HL-60/S4 treated with retinoic acid at 250 ng/mL for 4 days and 3 days (cell line): ENCODE results near the gene PROSER2.
"Not testable (repeated sequence)": the region's sequence is repeated elsewhere in the genome, so short reads cannot be mapped to it uniquely, and the experiment has no call there.

ENCODE experiments used
- in situ Hi-C: fragments of 300-500 bp; cut with MboI; formaldehyde crosslinking; loops from 2 replicates; pipeline ENCODE4 v1.7.0; 2022; ENCODE audit warnings: low sequenced_read_pairs

PROSER2 gene

DNA sequence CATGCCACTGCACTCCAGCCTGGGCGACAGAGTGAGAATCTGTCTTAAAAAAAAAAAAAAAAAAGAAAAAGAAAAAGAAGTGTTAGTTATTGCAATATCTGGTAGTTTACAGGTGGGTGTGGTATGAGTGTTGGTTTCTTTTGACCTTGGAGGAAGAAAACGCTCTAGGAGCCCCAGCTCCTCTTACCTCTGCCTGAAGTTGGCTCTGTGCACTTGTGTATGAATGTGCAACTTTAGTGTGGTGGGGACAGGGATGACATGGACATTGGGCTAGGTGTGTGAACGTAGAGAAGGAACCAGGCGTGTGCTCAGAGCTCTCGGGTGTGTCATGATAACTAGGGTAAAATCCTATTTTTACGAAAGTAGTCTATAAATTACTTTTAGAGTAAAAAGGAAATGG, 11.9 kb downstream of the PROSER2 start:
- in situ Hi-C loops = no loop called here

DNA sequence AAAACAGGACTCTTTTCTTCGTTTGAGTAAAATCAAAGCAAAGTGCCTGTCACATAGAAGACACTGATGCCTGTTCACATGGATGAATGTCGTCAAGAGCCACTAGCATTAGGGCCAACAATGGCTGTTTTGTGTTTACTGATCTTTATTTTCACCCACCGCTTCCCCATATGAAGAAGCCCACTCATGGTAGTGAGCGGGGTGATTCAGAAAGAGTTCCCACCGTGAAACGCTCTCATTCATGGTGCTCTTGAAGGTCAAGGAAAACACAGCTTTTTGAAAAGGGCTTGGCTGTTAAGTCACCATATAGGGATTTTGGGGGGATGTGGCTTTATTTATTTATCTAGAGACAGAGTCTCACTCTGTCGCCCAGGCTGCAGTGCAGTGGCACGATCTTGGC, 12.5 kb downstream of the PROSER2 start:
- in situ Hi-C loops = no loop called here

DNA sequence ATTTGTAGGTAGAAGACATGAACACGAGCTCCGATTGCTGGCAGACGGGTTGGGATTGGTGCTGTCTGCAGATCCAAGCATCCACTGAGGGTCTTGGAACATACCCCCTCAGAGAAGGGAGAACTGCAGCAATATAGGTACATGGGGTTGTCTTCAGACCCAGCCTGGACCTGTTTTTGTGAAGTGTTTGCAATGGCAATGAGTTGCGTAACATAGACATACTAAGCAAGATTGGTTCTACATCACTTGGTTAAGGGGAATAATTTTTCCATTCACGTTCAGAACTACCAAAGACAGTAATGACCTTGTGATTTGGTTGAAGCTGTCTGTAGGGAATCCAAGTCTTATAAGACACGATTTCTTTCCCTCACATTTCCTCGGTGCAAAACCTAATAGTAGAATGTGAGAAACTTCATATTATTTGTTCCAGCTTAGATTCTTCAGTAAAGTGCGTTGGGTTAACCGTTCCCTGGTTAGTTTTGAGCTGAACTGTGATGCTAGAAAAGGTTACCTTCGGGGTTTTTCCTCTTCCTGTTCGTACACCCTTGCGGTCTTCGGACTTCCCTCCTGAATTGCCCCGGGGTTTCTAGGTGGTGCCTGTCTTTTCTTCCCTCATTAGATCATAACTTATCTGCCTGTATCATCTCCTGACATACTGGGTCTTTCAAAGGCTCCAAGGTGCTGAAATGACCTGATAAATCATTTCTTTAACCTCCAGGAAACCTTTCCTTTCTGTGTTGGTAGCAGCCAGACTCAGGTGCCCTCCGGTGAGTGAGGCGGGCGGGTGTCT, 14.4 kb downstream of the PROSER2 start:
- in situ Hi-C loops = no loop called here

DNA sequence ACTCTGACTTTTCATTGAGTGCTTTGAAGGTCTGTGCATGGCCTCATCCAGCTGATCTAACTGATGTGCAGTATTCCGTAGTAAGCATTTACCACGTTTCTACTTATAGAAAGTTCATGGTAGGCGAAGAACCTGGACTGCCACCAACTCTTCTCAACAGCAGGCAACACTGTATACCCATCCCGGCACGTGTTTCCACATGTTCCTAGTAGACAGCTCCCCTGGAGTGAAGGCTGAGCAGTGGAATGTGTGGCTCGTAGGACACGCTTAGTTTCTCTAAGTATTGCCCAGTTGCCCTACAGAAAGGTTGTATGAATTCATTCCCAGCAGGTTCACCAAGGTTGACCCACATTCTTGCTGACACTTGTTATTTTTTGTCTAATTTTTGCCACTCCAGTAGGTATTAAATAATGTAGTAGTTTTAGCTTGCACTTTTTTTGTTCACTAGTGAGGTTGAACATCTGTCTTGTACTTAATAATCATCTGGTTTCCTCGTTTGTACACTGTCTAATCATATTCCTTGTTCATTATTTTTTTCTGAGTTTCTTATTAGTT, 15.2 kb downstream of the PROSER2 start:
- in situ Hi-C loops = no loop called here

DNA sequence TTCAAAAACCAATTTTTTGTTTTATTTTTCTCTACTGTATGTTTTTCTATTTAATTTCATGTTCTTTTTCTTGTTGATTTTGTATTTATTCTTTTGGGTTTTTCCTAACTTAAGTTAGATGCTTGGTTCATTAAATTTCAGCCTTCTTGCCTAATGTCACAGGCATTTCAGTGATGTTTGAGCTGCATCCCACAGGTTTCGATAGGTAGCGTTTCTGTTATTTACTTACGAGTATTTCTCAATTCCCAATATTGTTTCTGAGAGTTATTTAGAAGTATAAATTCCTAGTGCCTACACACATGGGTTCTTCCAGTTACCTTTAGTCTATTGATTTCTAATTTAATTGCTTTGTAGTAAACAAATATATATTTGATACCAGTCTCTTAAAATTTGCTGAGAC, 18.2 kb downstream of the PROSER2 start:
- in situ Hi-C loops = no loop called here

DNA sequence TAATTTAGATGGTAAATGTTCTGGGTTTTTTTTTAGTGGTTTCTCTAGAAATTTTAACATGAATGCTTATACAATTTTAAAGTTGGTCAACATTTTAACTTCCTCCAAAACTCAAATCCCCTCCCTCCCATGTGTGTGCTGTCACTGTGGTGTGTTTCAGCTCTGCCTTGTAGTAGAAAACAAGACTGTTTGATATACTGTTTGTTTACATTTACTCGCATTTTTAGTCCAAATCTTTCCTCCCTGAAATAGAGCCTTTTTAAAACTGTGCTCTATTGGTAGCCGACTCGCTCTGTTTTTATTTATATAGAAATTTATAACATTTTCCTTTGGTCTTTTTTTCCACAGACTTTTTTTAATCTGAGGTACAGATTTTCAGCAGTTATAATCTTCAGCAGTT, 19.3 kb downstream of the PROSER2 start:
- in situ Hi-C loops = no loop called here

DNA sequence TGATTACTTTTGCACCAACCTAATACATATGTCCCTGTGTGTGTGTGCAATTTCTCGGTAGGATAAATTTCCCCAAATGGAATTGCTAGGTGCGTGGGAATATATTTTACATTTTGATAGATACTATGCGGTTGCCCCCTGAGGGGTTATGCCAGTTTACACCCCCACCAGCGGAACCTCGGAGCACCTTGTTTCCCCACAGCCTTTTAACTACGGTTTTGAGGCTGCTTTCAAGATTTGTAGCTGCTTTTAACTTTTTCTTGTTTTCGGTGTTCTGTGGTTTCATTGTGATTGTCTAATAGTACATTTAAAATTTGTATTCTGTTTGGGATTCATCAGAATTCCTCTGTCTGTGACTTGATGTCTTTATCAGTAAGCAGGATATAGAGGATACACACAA, 22.0 kb downstream of the PROSER2 start:
- in situ Hi-C loops = no loop called here

DNA sequence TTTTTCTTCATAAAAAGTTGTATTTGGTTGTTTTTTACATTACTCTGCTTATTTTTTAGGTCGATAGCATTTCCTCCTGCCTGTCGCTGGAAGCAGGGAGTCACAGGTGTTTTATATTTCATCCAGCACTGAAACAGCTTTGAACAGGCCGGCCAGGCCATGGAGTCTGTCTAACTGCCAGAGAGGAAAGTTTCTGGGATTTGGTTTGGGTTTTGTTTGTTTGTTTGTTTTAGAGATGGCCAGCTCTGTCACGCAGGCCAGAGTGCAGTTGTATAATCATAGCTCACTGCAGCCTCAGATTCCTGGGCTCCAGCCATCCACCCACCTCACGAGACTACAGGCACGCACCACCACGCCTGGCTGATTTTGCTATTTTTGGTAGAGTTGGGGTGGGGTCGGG, 23.4 kb downstream of the PROSER2 start:
- in situ Hi-C loops = no loop called here

DNA sequence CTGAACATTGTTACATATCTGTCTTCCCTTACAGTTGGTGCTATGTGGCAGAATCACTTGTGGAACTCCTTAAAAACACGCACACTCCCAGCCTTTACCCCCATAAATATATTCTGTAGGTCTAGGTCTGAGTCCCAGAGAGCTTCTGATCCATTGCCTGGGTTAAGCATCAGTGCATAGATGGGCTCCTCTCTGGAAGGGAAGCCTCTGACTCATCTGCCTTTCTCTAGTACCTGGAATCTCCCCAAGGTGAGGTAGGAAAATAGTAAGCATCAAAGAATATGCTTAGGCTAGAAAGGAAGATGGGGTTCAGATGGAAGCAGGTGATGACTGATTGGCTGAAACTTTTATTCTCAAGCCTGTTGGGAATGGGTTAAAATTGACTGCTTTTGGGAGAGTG, 26.1 kb downstream of the PROSER2 start:
- in situ Hi-C loops = no loop called here

DNA sequence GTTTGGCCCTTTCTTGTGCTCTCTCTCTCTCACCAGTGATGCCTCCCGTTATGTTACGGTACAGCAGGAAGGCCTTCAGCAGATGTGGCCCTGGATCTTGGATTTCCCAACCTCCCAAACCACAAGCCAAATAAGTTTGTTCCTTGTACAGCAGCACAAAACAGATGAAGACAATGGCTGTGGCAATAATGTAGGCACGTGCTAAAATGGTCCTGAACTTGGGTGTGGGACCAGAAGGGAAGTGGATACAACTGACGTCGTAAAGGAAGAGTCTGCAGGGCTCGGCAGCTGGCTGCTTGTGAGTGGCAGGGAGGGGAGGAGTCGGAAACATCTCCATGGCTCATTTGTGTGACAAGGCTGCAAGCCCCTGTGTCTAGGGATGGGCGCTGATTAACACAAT, 26.8 kb downstream of the PROSER2 start:
- in situ Hi-C loops = no loop called here

DNA sequence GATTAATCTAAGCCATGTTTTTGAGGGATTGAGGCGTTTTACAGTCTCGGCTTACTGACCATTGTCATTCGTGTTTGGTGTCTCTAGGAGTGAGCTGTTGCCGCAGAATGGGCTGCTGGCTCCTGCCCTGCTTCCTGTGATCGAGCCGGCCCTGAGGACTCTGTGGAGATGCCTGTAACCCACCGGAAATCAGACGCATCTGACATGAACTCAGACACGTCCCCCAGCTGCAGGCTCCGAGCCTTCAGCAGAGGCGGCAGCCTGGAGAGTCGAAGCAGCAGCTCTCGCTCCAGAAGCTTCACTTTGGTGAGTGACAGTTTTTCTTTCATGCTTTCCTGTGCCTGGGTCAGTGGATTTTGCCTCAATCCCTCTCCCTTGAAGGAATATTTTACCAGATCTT, 28.8 kb downstream of the PROSER2 start:
- in situ Hi-C loops = no loop called here

DNA sequence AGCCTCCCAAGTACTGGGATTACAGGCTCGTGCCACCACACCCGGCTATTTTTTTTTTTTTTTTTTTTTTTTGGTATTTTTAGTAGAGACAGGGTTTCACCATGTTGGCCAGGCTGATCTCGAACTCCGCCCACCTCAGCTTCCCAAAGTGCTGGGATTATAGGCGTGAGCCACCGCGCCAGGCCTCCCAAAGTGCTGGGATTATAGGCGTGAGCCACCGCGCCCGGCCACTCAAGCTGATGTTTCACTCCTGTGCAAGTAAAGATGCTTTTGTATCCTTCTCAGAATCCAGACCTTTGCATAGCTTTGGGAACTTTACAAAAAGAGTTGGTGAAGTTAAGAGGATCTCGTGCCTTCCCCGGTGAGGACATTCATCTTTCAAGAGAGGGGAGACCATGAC, 29.5 kb downstream of the PROSER2 start:
- in situ Hi-C loops = not testable (repeated sequence)

DNA sequence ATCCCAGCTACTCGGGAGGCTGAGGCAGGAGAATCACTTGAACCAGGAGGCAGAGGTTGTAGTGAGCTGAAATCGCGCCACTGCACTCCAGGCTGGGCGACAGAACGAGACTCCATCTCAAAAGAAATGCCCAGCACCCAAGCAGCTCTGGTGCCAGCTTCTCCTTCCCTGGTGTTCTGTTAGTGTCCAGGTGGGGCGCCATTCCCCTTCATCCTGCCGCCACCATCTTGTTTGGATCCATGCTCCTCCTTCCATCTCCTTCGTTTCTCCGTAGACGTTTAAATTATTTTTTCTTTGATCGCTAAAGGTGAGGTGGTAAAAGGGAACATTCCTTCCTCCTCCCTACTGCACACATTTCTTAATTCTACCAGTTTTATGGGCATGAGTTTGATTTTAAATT, 30.3 kb downstream of the PROSER2 start:
- in situ Hi-C loops = no loop called here

DNA sequence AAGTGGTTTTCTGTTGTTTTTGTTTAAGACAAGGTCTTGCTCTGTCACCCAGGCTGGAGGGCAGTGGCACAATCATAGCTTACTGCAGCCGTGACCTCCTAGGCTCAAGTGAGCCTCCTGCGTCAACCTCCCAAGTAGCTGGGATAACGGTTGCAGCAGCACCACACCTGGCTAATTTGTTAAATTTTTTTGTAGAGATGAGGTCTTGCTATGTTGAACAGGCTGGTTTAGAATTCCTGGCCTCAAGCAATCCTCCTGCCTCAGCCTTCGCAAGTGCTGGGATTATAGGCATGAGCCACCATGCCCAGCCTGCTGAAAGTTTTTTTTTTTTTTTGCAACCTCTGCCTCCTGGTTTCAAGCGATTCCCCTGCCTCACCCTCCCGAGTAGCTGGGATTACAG, 31.1 kb downstream of the PROSER2 start:
- in situ Hi-C loops = no loop called here

DNA sequence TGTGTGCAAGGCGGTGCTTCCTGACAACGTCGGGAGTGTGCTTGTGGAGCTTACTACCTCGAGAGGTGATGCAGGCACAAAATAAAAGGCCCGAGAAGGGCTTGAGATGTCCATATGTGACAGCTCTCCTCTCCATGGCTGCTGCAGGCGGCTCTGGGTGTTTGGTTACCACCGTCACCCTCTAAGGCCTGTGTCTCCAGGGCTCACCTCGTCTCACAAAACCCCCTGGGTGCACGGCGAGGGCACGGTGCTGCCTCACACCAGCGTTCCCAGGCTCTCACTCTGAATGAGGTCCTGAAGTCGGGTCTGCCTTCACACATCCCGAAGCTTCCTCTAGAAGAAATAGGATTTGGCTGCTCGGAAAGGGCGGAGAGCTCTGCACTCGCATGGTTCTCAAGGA, 32.9 kb downstream of the PROSER2 start:
- in situ Hi-C loops = no loop called here

DNA sequence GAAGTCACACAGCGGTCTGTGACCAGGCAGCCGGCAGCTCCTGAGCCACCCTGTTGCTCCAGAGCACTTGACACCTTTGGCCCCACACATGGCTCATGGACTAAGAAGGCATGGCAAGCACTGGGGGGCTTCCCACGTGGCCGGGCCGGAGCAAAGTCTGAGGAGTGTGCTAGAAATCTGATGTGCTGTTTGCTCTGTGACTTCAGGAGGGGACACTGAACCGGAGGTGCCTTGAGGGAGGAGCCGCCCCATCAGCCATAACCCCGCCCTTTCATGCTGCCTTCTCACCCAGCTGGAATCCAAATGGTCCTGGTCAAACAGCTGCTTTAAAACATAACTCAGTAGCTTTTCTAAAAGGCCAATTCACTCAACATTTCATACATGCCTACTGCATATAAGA, 33.5 kb downstream of the PROSER2 start:
- in situ Hi-C loops = no loop called here

DNA sequence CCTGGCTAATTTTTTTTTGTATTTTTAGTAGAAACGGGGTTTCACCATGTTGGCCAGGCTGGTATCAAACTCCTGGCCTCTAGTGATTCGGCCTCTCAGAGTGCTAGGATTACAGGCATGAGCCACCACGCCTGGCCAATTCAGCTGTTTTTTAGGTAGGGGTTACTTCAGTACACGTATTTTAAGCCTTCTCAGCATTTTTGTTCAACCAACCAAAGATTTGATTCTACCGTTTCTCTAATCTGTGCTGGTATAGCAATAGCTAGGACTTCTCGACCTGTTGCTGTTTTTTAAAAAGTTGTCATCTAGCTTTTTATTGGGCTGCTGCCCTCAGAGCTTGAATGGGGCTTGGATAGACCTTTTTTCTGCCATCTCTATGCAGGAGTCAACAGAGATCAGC, 34.9 kb downstream of the PROSER2 start:
- in situ Hi-C loops = no loop called here

DNA sequence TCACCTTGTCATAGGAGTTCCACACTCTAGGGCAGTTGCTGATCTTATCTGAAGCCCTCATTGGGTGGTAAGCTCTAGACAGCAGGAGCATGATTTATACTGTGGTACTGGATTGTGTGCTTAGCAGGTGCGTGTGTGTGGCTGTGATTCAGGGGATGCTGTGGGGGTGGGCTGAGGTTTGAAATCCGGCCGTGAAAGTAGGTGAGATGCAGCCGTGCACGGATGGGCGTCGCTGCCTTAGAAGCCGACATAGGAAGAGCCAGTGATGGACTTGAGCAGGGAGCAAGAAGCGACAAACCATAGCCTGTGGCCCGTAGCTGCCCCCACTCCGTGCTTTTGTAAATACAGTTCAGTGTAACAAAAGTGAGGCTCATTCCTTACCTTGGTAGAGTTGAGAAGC, 38.2 kb downstream of the PROSER2 start:
- in situ Hi-C loops = no loop called here

DNA sequence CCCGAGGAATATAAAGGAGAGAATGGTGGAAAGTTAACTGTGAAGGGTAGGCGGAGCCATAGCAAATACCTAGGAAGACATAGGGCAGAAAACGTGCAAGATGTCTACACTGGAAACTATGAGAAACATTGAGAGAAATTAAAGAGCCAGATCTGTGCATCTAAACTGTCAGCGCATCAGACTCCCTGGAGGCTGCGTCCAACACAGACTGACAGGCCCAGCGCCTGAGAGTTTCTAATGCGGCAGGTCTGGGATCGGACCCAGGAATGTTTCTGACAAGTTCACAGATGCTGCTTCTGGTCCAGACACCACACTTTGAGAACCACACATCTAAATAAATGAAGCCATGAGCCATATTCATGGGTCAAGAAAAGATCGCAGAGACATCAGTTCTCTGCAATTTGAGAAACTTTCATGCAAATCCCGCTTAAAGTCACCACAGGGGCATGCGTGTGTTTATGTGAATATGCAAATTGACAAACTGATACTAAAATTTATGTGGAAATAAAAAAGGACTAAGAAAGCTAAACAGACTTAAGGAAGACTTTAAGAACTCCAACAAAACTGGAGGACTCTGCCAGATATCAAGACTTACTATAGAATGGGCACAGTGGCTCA, 38.8 kb downstream of the PROSER2 start:
- in situ Hi-C loops = no loop called here

DNA sequence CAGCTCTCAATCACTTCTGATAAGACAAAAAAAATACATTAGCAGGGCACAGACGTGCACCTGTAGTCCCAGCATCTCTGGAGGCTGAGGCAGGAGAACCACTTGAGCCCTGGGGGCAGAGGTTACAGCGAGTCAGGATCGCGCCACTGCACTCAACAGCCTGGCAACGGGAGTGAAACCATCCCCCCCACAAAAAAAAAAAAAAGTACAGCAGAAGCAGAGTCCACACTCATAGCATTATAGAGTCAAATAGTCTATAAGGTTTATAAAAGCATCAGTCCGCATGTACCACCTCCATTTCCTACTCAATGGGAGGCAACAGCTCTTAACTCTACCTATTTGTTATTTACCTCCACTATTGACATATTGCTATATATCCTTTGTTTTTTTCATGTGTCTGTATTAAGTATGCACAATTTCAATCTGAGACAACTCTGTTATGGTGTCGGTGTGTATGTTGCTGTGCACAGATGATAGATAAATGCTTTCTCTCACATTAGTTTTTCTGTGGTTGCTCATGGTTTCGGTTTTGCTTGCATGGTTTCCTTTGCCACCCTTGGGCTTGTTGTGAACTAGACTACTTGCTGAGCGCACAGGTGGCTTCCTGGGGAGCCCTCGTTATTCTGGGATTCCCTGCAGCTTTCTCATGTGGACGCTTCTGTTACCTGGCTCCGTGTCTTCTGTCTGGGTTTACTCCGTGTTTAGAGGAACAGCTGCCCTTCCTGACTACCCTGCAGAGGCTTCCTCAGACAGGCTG, 40.4 kb downstream of the PROSER2 start:
- in situ Hi-C loops = no loop called here

DNA sequence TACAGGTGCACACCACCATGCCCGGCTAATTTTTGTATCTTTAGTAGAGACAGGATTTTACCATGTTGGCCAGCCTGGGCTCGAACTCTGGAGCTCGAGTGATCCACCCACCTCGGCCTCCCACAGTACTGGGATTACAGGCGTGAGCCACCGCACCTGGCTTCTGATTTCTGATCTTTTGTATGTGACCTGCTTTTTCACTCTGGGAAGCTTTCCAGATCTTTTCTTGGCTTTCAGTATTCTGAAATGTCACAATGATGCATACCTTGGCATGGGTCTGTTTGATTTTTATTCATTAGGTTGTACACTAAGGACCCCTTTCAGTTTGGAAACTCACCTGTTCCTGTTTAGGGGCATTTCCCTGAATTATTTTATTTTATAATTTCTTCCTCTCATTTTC, 41.6 kb downstream of the PROSER2 start:
- in situ Hi-C loops = no loop called here

DNA sequence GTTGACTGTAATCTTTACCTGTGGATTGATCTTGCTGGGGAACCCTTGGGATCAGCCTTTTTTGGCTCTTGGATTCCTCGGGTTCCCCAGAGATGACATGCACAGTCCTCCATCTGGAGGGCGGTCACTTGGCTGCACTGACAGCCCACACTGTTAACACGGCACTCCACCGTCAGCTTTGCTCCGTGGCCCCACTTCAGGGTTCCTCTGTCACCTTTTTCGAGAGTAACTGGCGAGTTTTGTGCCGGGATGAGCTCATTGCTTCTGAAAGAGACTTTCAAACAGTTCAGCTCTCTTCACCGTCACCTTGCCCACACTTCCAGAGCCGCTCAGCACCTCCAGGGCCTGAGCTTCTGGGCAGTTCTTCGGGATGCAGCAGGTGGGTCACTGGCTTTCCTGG, 42.4 kb downstream of the PROSER2 start:
- in situ Hi-C loops = no loop called here
